Loucy (cell line): ENCODE measurements around the gene PIK3C2A.

Source experiments
- EZH2phosphoT487 ChIP-seq: fragments of 200-600 bp; IDR thresholded peaks from 2 replicates; pipeline ENCODE4 v1.6.1; 2018; ENCODE audit warnings: antibody characterized with exemption, mild to moderate bottlenecking, moderate library complexity, borderline replicate concordance
- TF ChIP-seq, protein P1 (sequence below): fragments of 200-600 bp; sonication (generic); conservative IDR thresholded peaks from 2 replicates; pipeline ENCODE4 v1.5.1; 2014; ENCODE audit warnings: mild to moderate bottlenecking, antibody characterized with exemption, low read length

DNA sequence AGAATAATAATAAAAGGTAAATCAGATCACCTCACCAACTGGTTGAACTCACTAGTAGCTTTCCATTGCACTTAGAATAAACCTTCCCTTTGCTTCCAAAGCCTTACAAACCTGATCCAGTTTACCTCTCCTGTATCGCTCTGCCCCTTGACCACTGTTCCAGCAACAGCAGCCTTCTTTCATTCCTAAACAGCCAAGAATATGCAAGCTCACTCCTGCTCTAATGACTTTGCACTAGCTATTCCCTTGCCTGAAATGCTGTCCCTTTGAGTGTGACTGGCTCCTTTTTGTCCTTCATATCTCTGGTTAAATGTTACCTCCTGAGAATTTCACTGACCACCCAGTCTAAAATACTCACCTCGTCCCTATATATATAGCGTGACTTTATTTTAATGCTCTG is 9.6 kb upstream of the PIK3C2A start:
- TF ChIP-seq, protein P1, sequence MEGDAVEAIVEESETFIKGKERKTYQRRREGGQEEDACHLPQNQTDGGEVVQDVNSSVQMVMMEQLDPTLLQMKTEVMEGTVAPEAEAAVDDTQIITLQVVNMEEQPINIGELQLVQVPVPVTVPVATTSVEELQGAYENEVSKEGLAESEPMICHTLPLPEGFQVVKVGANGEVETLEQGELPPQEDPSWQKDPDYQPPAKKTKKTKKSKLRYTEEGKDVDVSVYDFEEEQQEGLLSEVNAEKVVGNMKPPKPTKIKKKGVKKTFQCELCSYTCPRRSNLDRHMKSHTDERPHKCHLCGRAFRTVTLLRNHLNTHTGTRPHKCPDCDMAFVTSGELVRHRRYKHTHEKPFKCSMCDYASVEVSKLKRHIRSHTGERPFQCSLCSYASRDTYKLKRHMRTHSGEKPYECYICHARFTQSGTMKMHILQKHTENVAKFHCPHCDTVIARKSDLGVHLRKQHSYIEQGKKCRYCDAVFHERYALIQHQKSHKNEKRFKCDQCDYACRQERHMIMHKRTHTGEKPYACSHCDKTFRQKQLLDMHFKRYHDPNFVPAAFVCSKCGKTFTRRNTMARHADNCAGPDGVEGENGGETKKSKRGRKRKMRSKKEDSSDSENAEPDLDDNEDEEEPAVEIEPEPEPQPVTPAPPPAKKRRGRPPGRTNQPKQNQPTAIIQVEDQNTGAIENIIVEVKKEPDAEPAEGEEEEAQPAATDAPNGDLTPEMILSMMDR, result no peak
- TF ChIP-seq EZH2phosphoT487, result no peak
